GM21390 (cell line): ENCODE measurements around the gene CLPTM1.
"Not testable (repeated sequence)": the region's sequence is repeated elsewhere in the genome, so short reads cannot be mapped to it uniquely, and the experiment has no call there.

Source experiments
- ATAC-seq: cut with Tn5 transposase; IDR thresholded peaks from one replicate; pipeline ENCODE4 v1.9.1; 2021; ENCODE audit not compliant: unreplicated experiment

Gene CLPTM1

DNA sequence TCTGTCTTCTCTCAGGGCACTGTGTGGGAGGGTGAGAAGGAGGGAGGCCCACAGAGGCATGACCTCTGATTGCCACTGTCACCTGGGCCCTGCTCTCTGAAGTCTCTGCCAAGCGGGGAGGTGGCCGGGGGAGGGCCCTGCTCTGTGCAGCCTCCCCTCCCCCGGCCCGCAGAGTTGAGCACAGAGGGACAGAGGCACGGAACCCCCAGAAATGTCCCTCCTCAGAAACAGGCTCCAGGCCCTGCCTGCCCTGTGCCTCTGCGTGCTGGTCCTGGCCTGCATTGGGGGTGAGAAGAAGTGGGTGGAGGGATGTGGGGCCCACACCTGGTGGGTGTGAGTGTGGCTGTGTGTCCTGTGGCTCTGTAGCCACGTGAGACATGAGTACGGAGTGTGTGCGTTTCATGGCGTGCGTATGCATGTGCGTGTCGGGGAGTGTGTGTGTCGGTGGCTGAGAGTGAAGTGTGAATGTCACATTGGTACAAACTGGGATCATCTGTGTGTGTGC is 13.1 kb upstream of the CLPTM1 start, which contains the start of gene APOC4:
TSS of gene APOC4 (plus strand) at position 171 of the 505 bp plus-strand sequence. CDS start at position 212, 41 bp downstream.
- ATAC-seq: no peak

- no peak for ATAC-seq
Observed at GRCh38 chr19:44943801-44944249, 11.4 kb upstream of the CLPTM1 start.

DNA sequence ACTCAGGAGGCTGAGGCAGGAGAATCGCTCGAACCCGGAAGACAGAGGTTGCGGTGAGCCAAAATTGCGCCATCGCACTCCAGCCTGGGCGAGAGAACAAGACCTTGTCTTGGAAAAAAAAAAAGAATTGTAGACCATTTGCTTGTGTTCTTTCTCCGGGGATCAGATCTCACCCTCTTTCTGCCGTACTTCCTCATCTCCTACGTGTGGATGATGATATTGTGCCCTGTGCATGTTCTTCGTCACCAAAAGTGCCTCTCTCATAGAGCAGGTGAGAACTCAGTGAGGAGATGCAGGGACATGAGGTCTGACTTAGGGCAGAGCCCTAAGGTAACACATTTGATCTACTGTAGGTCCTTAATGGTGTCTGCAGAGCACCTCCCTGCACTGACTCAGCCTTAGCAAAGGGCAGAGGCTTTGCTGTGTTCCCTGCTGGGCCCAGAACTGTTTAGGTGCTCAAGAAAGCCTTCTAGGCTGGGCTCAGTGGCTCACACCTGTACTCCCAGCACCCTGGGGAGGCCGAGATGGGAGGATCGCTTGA is 8.1 kb upstream of the CLPTM1 start:
- ATAC-seq: no peak

- no peak for ATAC-seq
Observed at GRCh38 chr19:44948237-44948636, 6.9 kb upstream of the CLPTM1 start.

- ATAC-seq: no peak
Observed at GRCh38 chr19:44948763-44949374, 6.3 kb upstream of the CLPTM1 start.

- no peak for ATAC-seq
Observed at GRCh38 chr19:44949550-44949949, 5.6 kb upstream of the CLPTM1 start.

DNA sequence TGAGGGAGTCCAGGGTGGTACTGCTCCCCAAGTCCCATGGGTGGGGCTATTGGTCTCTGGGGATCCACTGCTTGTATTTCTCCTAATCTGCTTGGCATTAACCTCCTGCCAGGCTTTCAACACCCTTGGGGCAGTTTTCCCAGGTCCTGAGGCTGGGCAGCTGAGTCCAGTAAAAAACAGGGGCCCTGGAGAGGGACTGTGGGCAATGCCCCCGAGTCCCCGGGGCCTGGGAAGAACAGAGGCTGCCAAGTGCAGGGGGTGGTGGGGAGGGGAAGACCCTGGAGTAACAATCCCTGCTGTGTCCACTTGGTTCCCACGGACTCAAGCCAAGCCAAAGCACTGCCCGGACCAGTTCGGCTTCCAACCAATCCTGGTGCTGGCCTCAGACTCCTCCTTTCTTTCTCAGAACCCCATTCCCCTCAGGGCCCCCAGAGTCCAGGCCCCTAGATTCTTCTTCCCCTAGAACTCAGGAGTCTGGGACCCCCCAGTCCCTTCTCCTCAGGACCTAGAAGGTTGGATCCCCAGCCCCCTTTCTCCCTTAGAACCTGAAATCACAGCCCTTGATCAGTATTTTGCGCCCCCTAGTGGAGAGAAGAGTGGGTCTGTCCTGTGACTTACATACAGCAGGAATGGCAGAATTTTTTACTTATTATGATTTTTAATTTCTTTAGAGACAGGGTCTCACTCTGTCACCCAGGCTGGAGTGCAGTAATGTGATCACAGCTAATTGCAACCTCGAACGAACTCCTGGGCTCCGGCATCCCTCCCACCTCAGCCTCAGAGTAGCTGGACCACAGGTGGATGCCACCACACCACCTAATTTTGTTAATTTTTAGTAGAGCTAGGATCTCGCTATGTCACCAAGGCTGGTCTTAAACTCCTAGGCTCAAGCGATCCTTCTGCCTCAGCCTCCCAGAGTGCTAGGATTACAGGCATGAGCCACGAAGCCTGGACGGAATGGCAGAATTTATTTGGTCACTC is 3.7 kb upstream of the CLPTM1 start:
- ATAC-seq: no peak

GRCh38 chr19:44954278-44954648 is 917 bp upstream of the CLPTM1 start:
- no peak for ATAC-seq

DNA sequence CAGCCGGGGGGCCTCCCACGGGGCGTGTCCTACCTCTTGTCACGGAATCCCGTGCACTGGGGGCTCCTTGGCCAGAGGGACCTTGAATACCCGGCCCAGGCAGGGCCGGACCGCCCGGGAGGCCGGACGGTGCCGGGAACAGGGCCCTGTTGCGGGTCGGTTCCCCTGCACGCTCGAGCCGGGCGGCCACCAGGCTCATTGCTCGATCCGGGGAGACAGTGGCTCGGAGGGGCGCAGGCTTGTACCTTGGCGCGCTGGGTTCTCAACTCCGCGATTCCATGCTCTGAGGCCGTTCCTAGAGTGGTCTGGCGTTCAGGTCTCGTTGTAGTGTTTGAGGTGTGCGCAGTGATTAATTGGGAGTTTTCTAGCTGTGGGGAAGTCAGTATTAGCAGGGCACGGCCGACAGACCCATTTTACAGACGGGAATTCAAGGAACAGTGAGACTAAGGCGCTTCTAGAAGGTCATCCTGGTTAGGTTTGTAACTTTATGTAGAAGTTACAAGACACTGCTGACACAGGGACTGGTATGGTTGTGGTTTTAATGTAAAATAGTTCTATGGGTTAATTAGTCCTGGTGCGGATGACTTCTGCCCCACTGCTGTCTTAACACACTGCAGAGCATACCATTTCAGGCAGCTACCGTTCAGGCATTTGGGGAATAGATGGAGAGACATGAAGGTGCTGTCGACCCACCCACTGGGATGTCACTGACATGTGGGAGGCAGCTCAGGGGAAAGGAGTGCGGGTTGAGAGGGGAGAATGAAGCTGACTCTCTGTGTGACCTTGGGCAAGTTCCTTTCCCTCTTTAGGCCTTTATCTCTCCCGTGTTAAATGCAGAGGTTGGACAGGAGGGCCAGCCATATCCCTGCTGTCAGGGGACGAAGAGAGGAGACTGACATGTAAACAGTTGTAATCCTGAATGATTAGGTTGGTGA is 592 bp downstream of the CLPTM1 start:
- peak; percentile 20 for ATAC-seq

GRCh38 chr19:44957526-44957925 is 2.3 kb downstream of the CLPTM1 start:
- no peak for ATAC-seq

DNA sequence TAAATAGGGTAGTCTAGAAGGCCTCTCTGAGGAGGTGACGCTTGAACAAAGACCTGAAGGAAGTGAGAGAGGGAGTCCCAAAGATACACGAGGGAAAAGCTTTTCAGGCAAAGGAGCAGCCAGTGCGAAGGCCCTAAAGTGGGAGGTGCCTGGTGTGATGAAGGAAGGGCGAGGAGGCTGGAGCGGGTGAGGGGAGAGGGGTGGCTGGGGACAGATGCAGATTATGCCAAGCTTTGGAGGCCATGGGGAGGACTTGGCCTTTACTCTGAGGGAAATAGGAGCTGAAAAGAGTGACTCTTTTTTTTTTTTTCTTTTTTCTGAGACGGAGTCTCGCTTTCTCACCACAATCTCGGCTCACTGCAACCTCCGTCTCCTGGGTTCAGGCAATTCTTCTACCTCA is 2.9 kb downstream of the CLPTM1 start:
- no peak for ATAC-seq

DNA sequence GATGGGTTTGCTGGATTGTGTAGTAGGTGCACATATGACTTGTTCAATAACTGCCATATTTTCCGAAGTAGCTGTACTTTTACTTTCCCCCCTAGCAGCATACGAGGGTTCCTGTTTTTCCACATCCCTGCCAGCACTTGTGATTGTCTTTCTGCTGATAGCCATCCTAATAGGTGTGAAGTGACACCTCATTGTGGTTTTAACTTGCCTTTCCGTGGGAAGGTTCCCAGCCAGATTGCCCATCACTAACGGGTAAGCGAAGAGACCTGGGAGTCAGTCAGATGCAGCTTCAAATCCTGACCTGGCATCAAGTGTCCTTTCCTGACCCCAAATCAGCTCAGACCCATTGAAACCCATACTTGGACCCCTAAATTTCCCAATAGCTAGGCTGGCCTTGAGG is 4.5 kb downstream of the CLPTM1 start:
- ATAC-seq: no peak

GRCh38 chr19:44960906-44961728 is 5.9 kb downstream of the CLPTM1 start:
- ATAC-seq: no peak

- ATAC-seq: no peak
Observed at GRCh38 chr19:44961821-44962220, 6.6 kb downstream of the CLPTM1 start.

- ATAC-seq: no peak
Observed at GRCh38 chr19:44968118-44968517, 12.9 kb downstream of the CLPTM1 start.

DNA sequence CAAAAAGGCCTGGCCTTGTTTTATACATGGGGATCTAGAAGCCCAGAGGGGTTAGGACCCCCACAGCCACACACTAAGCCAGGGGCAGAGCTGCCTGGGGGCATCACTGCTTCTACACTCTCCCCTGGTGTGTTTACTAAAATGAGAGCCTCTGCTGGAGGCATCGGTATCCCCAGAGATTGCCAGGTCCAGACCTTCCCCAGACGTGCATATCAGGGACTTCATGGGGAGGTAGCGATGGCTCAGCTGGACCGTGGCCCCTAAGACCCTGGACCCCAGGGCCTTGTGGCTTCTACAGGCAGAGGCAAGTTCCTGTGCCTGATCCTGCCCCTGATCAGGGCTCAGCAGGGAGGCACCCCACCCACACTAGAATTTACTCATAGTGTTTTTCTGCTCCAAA is 13.5 kb downstream of the CLPTM1 start:
- ATAC-seq: no peak

GRCh38 chr19:44969437-44969836 is 14.3 kb downstream of the CLPTM1 start:
- ATAC-seq: no peak

GRCh38 chr19:44971451-44971850 is 16.3 kb downstream of the CLPTM1 start:
- not testable (repeated sequence) for ATAC-seq

- no peak for ATAC-seq
Observed at GRCh38 chr19:44972802-44973201, 17.6 kb downstream of the CLPTM1 start.
